ENCODE measurements around the gene MEAF6.

MEAF6 gene

GRCh38 chr1:37480581-37481288 is 33.8 kb downstream of the MEAF6 start:
- TF ChIP-seq POLR2AphosphoS5 (IDR thresholded peaks at IDR 0.05; ENCODE audit: low read depth, low read length), result no peak
- no peak for TF ChIP-seq REST (IDR thresholded peaks at IDR 0.05; ENCODE audit: insufficient read depth in 1 of 2, low read depth in 2 of 2, low read length in 2 of 2)
- TF ChIP-seq FOXP2 (optimal IDR thresholded peaks at IDR 0.05; ENCODE audit: borderline replicate concordance, extremely low read depth, extremely low read length, insufficient read depth), result no peak
- no peak for TF ChIP-seq SIN3A (IDR thresholded peaks at IDR 0.05; ENCODE audit: borderline replicate concordance, insufficient read depth, low read length)

GRCh38 chr1:37480125-37480466 is 34.5 kb downstream of the MEAF6 start:
- no peak for TF ChIP-seq FOXP2 (optimal IDR thresholded peaks at IDR 0.05; ENCODE audit: borderline replicate concordance, extremely low read depth, extremely low read length, insufficient read depth)
- TF ChIP-seq TAF1 (IDR thresholded peaks at IDR 0.05; ENCODE audit: borderline replicate concordance, insufficient read depth, low read length), result no peak
- no peak for TF ChIP-seq SIN3A (IDR thresholded peaks at IDR 0.05; ENCODE audit: borderline replicate concordance, insufficient read depth, low read length)
- TF ChIP-seq REST (IDR thresholded peaks at IDR 0.05; ENCODE audit: insufficient read depth in 1 of 2, low read depth in 2 of 2, low read length in 2 of 2), result no peak
- TF ChIP-seq POLR2AphosphoS5 (IDR thresholded peaks at IDR 0.05; ENCODE audit: low read depth, low read length), result no peak

- peak; percentile 30; the same call in 1 of the 2 replicates for TF ChIP-seq SIN3A (IDR thresholded peaks at IDR 0.05; ENCODE audit: borderline replicate concordance, insufficient read depth, low read length)
- TF ChIP-seq FOXP2 (optimal IDR thresholded peaks at IDR 0.05; ENCODE audit: borderline replicate concordance, extremely low read depth, extremely low read length, insufficient read depth), result peak; percentile 64
- no peak for TF ChIP-seq REST (IDR thresholded peaks at IDR 0.05; ENCODE audit: insufficient read depth in 1 of 2, low read depth in 2 of 2, low read length in 2 of 2)
- TF ChIP-seq TAF1 (IDR thresholded peaks at IDR 0.05; ENCODE audit: borderline replicate concordance, insufficient read depth, low read length), result no peak
Measured at GRCh38 chr1:37479255-37480124, 35.1 kb downstream of the MEAF6 start.

- TF ChIP-seq TAF1 (IDR thresholded peaks at IDR 0.05; ENCODE audit: borderline replicate concordance, insufficient read depth, low read length) (no peak), REST (IDR thresholded peaks at IDR 0.05; ENCODE audit: insufficient read depth in 1 of 2, low read depth in 2 of 2, low read length in 2 of 2) (no peak), POLR2AphosphoS5 (IDR thresholded peaks at IDR 0.05; ENCODE audit: low read depth, low read length) (no peak), SIN3A (IDR thresholded peaks at IDR 0.05; ENCODE audit: borderline replicate concordance, insufficient read depth, low read length) (no peak), FOXP2 (optimal IDR thresholded peaks at IDR 0.05; ENCODE audit: borderline replicate concordance, extremely low read depth, extremely low read length, insufficient read depth) (no peak)
Measured at GRCh38 chr1:37478890-37479254, 35.7 kb downstream of the MEAF6 start.

All from PFSK-1 (cell line).